ENCODE measurements around the gene ZNF594.
"Not testable (repeated sequence)": the region's sequence is repeated elsewhere in the genome, so short reads cannot be mapped to it uniquely, and the experiment has no call there.

Gene ZNF594

GRCh38 chr17:5136580-5137412 lies 54.9 kb downstream of the ZNF594 start:
- not testable (repeated sequence) for DNase-seq (ENCODE audit: low read depth in 2 of 2)

- no peak for DNase-seq (ENCODE audit: low read depth in 2 of 2)
These were observed 55.7 kb downstream of the ZNF594 start for GRCh38 chr17:5135726-5136579.

GRCh38 chr17:5135131-5135712 lies 56.4 kb downstream of the ZNF594 start:
- not testable (repeated sequence) for DNase-seq (ENCODE audit: low read depth in 2 of 2)

GRCh38 chr17:5134571-5134970 lies 57.1 kb downstream of the ZNF594 start:
- DNase-seq (ENCODE audit: low read depth in 2 of 2): not testable (repeated sequence)

GRCh38 chr17:5133961-5134360 lies 57.7 kb downstream of the ZNF594 start:
- not testable (repeated sequence) for DNase-seq (ENCODE audit: low read depth in 2 of 2)

GRCh38 chr17:5133311-5133710 lies 58.4 kb downstream of the ZNF594 start:
- no peak for DNase-seq (ENCODE audit: low read depth in 2 of 2)

- DNase-seq (ENCODE audit: low read depth in 2 of 2): not testable (repeated sequence)
These were observed 59.0 kb downstream of the ZNF594 start for GRCh38 chr17:5132503-5133225.

- DNase-seq (ENCODE audit: low read depth in 2 of 2): not testable (repeated sequence)
These were observed 59.7 kb downstream of the ZNF594 start for GRCh38 chr17:5131799-5132502.

GRCh38 chr17:5131146-5131715 lies 60.4 kb downstream of the ZNF594 start:
- DNase-seq (ENCODE audit: low read depth in 2 of 2): no peak

- DNase-seq (ENCODE audit: low read depth in 2 of 2): not testable (repeated sequence)
These were observed 61.0 kb downstream of the ZNF594 start for GRCh38 chr17:5130687-5131086.

- DNase-seq (ENCODE audit: low read depth in 2 of 2): not testable (repeated sequence)
These were observed 61.4 kb downstream of the ZNF594 start for GRCh38 chr17:5130261-5130660.

- not testable (repeated sequence) for DNase-seq (ENCODE audit: low read depth in 2 of 2)
These were observed 61.9 kb downstream of the ZNF594 start for GRCh38 chr17:5129770-5130169.

Measured in stimulated activated CD8-positive, alpha-beta memory T cell treated with anti-CD3 and anti-CD28 coated beads, Interleukin-2, amount 100 ng/mL, for 48 hours (primary cell).